Mucosa of rectum (tissue), 2 donors: ENCODE data around the gene PRDM2.
"Not testable (repeated sequence)": the region's sequence is repeated elsewhere in the genome, so short reads cannot be mapped to it uniquely, and the experiment has no call there.

Experiments
- H3K27ac ChIP-seq, 2 donors: one replicate each; pipeline ENCODE4 v1.7.0; 2013; ENCODE audit warnings: inconsistent platforms in 2 of 2, low read depth in 2 of 2, low read length in 2 of 2
- H3K27me3 ChIP-seq, 2 donors: one replicate each; pipeline ENCODE4 v1.7.0; 2013; ENCODE audit warnings: low read length in 2 of 2; ENCODE audit not compliant: control insufficient read depth in 2 of 2, insufficient read depth in 2 of 2
- H3K36me3 ChIP-seq, 2 donors: one replicate each; pipeline ENCODE4 v1.7.0; 2013; ENCODE audit warnings: low read length in 2 of 2; ENCODE audit not compliant: control insufficient read depth in 2 of 2, insufficient read depth in 2 of 2
- H3K4me1 ChIP-seq, 2 donors: one replicate each; pipeline ENCODE4 v1.7.0; 2013; ENCODE audit warnings: low read length in 2 of 2, mild to moderate bottlenecking in 1 of 2; ENCODE audit not compliant: control insufficient read depth in 2 of 2, insufficient read depth in 2 of 2
- H3K4me3 ChIP-seq, 2 donors: one replicate each; pipeline ENCODE4 v1.7.0; 2013; ENCODE audit warnings: low read length in 2 of 2
- H3K9ac ChIP-seq, 2 donors: one replicate each; pipeline ENCODE4 v1.7.0; 2013; ENCODE audit warnings: low read length in 2 of 2, low read depth in 1 of 2, mild to moderate bottlenecking in 1 of 2
- H3K9me3 ChIP-seq, 2 donors: one replicate each; pipeline ENCODE4 v1.7.0; 2013; ENCODE audit warnings: low read length in 2 of 2; ENCODE audit not compliant: control insufficient read depth in 2 of 2
- donor health status: healthy.
- donor health status: Normal muscosa, but diverticular disease.

Gene PRDM2

GRCh38 chr1:13675151-13675651, 24.8 kb upstream of the PRDM2 start:
- no peaks in the 10 kb centered on the region for H3K9me3 ChIP-seq
- H3K27ac ChIP-seq: no peak overlapping the region
- H3K9ac ChIP-seq: no peak overlapping the region
- peaks cover 4 to 5% of the 10 kb centered on the region in 2 donors for H3K27me3 ChIP-seq
- H3K4me3 ChIP-seq: no peak overlapping the region
- H3K4me1 ChIP-seq: no peaks in the 10 kb centered on the region
- H3K36me3 ChIP-seq: no peaks in the 10 kb centered on the region

- Histone ChIP-seq H3K36me3 (no peaks in the 10 kb centered on the region), H3K4me3 (no peak overlapping the region), H3K9me3 (no peaks in the 10 kb centered on the region), H3K27ac (no peak overlapping the region), H3K9ac (no peak overlapping the region), H3K27me3 (peaks cover 4 to 5% of the 10 kb centered on the region in 2 donors), H3K4me1 (no peaks in the 10 kb centered on the region)
These were observed 22.1 kb upstream of the PRDM2 start for GRCh38 chr1:13677896-13678295.

DNA sequence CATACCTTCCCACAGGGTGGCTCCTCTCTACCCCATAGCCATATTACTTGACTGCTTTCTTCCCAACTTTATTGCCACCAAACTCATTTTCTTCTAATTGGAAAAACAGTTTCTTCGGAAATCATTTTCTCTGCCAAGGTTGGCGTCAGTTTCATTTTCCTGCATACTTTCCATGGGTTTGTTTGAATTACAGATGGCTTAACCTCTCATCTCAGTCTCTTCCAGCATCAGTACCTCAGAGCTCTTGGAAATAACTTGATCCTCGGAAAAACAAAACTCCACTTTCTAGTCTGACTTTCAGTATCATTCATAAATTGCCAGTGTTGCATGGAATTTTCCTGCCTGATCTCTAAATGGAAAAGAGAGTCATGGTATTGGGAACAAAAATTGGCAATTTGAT, 20.3 kb upstream of the PRDM2 start:
- no peaks in the 10 kb centered on the region for H3K36me3 ChIP-seq
- H3K27ac ChIP-seq: no peak overlapping the region
- no peaks in the 10 kb centered on the region for H3K9me3 ChIP-seq

DNA sequence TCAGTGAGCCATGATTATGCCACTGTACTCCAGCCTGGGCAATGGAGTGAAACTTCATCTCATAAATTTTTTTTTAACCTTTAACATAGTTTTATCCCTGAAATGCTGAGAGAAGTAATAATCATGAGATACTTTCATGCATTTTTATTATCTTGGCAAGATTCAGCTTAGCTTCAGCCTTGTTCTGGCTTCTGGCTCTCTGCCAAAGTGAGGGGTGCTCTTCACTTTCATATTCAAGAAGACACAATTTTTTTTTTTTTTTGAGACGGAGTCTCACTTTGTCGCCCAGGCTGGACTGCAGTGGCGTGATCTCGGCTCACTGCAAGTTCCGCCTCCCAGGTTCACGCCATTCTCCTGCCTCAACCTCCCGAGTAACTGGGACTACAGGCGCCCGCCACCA, 19.4 kb upstream of the PRDM2 start:
- not testable (repeated sequence) for H3K9ac ChIP-seq, H3K4me1 ChIP-seq, H3K4me3 ChIP-seq, H3K36me3 ChIP-seq, H3K9me3 ChIP-seq, H3K27me3 ChIP-seq, H3K27ac ChIP-seq

More for the DNA sequence above, 20.3 kb upstream of the PRDM2 start:
- Histone ChIP-seq H3K27me3 (peaks cover 0 to 5% of the 10 kb centered on the region in 2 donors), H3K4me1 (no peaks in the 10 kb centered on the region), H3K4me3 (no peak overlapping the region), H3K9ac (no peak overlapping the region)

- peaks cover 0 to 5% of the 10 kb centered on the region in 2 donors for H3K27me3 ChIP-seq
- H3K4me3 ChIP-seq: no peak overlapping the region
- no peaks in the 10 kb centered on the region for H3K9me3 ChIP-seq
- H3K27ac ChIP-seq: no peak overlapping the region
- H3K4me1 ChIP-seq: no peaks in the 10 kb centered on the region
- no peaks in the 10 kb centered on the region for H3K36me3 ChIP-seq
- no peak overlapping the region for H3K9ac ChIP-seq
These were observed 18.1 kb upstream of the PRDM2 start for GRCh38 chr1:13681921-13682320.

DNA sequence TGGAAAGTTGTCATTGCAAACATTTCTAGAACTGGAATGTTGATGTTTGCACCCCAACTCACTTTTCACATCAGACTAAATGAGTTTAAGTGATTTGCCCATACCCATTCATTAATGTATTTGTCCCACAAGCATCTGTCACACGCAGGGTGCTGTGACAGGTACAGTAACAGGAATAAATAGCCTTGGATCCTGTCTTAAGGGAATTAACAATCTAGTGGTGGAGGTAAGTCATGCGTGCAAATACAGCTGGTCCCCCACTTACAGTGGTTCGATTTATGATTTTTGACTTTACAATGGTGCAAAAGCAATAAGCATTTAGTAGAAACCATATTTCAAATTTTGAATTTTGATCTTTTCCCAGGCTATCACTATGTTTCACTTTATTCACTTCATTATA, 17.5 kb upstream of the PRDM2 start:
- Histone ChIP-seq H3K9me3 (no peaks in the 10 kb centered on the region), H3K27me3 (peaks cover 0 to 5% of the 10 kb centered on the region in 2 donors), H3K4me1 (no peaks in the 10 kb centered on the region), H3K9ac (no peak overlapping the region), H3K27ac (no peak overlapping the region), H3K36me3 (no peaks in the 10 kb centered on the region), H3K4me3 (no peak overlapping the region)

DNA sequence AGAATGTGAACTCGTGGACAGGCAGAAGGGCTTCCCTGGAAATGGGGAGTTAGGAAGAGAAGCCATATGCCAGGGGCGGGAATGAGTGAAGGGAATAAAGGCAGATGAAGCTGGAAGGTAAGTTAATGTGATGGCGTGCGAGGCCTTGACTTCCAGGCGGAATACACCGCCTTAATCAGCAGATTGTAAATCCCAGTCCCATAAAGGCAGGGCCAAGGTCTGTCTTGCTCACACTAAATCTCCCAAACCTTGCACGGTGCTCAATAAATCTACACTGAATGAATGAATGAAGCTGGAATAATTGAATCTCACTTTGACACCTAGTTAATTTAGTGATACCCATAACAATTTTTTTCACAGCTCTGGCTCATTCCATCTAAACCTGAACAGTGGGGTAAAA, 16.8 kb upstream of the PRDM2 start:
- Histone ChIP-seq H3K27me3 (peaks cover 0 to 5% of the 10 kb centered on the region in 2 donors), H3K4me3 (no peak overlapping the region), H3K27ac (no peak overlapping the region), H3K36me3 (no peaks in the 10 kb centered on the region), H3K4me1 (no peaks in the 10 kb centered on the region), H3K9ac (no peak overlapping the region), H3K9me3 (no peaks in the 10 kb centered on the region)

- no peak overlapping the region for H3K4me3 ChIP-seq
- H3K27me3 ChIP-seq: no peaks in the 10 kb centered on the region
- H3K36me3 ChIP-seq: no peaks in the 10 kb centered on the region
- H3K9ac ChIP-seq: no peak overlapping the region
- H3K27ac ChIP-seq: no peak overlapping the region
- H3K9me3 ChIP-seq: no peaks in the 10 kb centered on the region
- no peaks in the 10 kb centered on the region for H3K4me1 ChIP-seq
These were observed 12.8 kb upstream of the PRDM2 start for GRCh38 chr1:13687151-13687715.

DNA sequence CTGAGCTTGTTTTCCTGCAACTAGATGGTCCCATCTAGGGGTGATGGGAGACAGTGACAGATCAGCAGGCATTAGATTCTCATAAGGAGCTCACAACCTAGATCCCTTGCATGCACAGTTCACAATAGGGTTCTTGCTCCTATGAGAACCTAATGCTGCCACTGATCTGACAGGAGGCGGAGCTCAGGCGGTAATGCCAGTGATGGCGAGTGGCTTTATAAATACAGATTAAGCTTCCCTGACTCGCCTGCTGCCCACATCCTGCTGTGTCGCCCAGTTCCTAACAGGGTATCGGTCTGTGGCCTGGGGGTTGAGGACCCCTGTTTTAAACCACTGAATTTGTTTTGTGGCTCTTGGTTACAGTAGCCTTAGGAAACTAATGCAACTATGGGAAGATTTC, 6.9 kb upstream of the PRDM2 start:
- not testable (repeated sequence) for H3K9ac ChIP-seq, H3K27ac ChIP-seq, H3K4me1 ChIP-seq, H3K4me3 ChIP-seq, H3K9me3 ChIP-seq, H3K27me3 ChIP-seq, H3K36me3 ChIP-seq

DNA sequence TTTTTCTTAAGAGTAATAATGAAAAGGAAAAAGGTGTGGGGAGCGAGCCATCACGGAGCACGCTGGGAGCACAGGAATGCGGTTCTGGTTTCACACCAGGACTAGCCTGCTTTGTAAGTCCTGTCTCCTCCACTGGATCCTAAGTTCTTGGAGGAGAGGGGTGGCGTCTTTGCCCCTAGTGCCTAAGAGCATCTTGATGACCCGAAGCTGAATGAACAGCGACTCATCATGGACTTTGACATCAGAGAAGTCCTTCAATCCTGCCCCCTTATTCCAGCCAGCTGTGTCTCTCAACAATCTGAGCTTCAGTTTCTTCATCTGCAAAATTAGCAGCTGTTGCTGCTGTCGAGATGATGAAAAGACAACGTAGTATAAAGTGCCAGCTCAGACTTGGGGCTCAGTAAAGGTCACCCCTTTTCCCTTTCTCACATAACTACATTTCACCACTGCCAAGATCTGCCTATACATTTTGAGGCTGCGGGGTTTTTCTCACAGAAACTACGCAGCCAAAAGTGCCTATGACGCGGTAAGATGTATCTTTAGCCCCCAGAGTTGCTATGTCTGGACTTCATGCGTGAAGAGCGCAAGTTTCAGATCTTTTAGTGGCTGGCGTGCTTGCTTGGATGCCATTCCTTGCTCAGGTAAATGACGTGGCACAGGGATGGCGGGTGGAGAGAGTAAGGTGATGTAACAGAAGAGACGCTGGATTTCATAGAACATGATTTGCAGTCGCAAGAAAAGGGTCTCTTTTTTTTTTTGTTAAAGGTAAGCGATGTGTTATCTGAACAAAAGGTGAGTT, 4.9 kb upstream of the PRDM2 start:
- no peaks in the 10 kb centered on the region for H3K36me3 ChIP-seq
- H3K4me3 ChIP-seq: no peak overlapping the region
- H3K9me3 ChIP-seq: no peaks in the 10 kb centered on the region

More for the DNA sequence above, 4.9 kb upstream of the PRDM2 start:
- no peak overlapping the region for H3K27ac ChIP-seq
- H3K9ac ChIP-seq: no peak overlapping the region
- H3K4me1 ChIP-seq: peaks cover 0 to 5% of the 10 kb centered on the region in 2 donors
- H3K27me3 ChIP-seq: peaks cover 2 to 4% of the 10 kb centered on the region in 2 donors
